Upper lobe of left lung (tissue), 4 donors: ENCODE data around the gene ANO2.

ENCODE experiments used
- CTCF ChIP-seq, 6 experiments: fragments of 450-650 bp in 4 of 6; fragments of 200-600 bp in 2 of 6; sonication (generic) in 2 of 6; IDR thresholded peaks; one replicate each; pipeline ENCODE4 v1.5.1; 2016 to 2019; ENCODE audit warnings: antibody characterized with exemption in 6 of 6
- EP300 ChIP-seq, 4 donors: sonication (generic); formaldehyde crosslinking; IDR thresholded peaks; one replicate each; pipeline ENCODE4 v1.5.1; 2017; ENCODE audit warnings: antibody characterized with exemption in 4 of 4, control low read depth in 2 of 4
- POLR2A ChIP-seq, 4 donors: fragments of 450-650 bp; IDR thresholded peaks; one replicate each; pipeline ENCODE4 v1.5.1; 2016 to 2017; ENCODE audit warnings: antibody characterized with exemption in 4 of 4, mild to moderate bottlenecking in 2 of 4
- POLR2AphosphoS5 ChIP-seq, 2 donors: sonication (generic); formaldehyde crosslinking; IDR thresholded peaks; one replicate each; pipeline ENCODE4 v1.5.1; 2017; ENCODE audit warnings: antibody characterized with exemption in 2 of 2

GRCh38 chr12:5589054-5589453 lies 356.0 kb downstream of the ANO2 start:
- no peak for TF ChIP-seq CTCF (IDR thresholded peaks at IDR 0.05)
- no peak for TF ChIP-seq POLR2A (IDR thresholded peaks at IDR 0.05)
- TF ChIP-seq EP300 (IDR thresholded peaks at IDR 0.05): no peak
- no peak for TF ChIP-seq POLR2AphosphoS5 (IDR thresholded peaks at IDR 0.05)
